ENCODE data around the gene ACVR1B.
A peak's percentile ranks its signal among the peaks of the same experiment; 100 is the strongest.
"Not testable (repeated sequence)": the region's sequence is repeated elsewhere in the genome, so short reads cannot be mapped to it uniquely, and the experiment has no call there.

ACVR1B gene

DNA sequence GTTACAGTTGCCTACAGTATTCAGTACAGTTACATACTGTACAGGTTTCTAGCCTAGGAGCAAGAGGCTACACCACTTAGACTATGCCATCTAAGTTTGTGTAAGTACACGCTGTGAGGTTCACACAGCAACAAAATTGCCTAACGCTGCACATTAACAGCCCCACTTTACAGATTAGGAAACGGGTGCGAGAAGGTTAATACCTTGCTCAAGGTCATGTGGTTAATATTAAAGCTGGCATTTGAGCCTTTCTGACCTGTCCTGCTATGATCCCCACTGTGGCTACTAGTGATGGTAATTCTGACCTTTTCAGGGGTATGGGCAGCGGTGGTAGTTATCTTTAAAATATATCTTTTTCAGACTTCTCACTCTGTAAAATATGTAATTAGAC, 20.9 kb downstream of the ACVR1B start:
- DNase-seq = no peak

DNA sequence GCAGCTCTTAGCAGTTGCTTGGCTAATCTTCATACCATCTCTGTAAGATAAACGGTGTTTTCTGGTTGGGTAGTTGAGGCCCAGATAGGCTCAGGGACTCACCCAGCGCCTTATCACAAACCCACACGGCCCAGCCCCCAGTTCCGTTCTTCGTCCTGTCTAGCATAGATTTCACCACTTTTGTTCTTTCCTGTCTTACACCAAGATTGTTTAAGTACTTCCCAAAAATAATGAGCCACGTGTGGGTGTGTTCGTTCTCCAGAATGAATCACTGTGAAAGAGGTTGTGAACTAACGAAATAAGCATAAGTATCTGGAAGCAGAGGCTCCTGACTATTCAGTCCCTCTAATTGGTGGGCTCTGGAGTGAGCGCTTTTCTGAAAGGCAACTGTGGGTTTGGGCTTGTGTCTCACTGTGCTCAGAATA, 21.4 kb downstream of the ACVR1B start:
- DNase-seq = no peak

DNA sequence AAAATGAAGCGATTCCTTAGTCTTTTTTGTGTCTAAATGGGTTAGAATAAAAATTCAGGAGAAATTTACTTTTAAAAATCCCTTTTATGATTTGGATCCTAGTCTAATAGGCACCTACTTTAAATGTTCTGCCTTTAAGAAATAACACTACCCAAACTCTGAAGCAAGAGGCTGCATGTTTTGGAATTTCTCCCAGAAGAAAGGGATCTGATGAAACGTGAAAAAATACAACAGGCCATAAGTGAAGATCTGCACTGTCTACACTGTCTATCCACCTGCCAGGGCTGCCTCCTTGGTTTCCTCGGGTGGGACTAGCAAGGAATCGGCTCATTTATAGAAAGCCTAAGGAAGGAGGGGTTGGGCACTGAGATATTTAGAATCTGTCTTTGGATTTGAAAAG, 22.1 kb downstream of the ACVR1B start:
- no peak for DNase-seq

DNA sequence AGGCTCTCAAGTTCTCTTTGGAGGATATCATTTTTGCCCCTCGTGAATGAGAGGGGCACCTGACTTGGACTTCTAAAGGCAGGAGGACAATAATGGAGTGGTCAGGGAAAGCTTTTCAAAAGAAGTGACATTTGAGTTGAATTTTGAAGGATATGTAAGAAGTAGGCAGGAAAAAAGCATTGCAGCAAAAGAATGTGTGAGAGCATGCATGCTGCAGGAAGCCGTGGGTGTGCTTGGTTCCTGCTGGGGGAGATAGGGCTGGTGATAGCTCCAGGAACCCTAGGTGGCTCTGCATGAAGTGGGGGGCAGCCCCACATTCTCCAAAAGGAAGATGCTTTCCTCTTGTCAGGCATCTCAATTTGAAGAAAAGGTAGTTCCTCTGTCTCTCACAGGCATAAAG, 23.1 kb downstream of the ACVR1B start:
- no peak for DNase-seq

DNA sequence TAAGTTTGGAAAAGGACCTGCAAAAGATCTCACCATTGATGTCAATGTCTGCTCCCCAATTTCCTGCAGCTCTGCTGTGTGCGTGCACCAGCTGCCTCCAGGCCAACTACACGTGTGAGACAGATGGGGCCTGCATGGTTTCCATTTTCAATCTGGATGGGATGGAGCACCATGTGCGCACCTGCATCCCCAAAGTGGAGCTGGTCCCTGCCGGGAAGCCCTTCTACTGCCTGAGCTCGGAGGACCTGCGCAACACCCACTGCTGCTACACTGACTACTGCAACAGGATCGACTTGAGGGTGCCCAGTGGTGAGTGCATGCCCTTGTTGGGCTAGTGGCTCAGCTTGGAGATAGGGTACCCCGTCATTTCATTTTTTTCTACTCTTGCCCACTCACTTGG, 23.7 kb downstream of the ACVR1B start:
- no peak for DNase-seq

DNA sequence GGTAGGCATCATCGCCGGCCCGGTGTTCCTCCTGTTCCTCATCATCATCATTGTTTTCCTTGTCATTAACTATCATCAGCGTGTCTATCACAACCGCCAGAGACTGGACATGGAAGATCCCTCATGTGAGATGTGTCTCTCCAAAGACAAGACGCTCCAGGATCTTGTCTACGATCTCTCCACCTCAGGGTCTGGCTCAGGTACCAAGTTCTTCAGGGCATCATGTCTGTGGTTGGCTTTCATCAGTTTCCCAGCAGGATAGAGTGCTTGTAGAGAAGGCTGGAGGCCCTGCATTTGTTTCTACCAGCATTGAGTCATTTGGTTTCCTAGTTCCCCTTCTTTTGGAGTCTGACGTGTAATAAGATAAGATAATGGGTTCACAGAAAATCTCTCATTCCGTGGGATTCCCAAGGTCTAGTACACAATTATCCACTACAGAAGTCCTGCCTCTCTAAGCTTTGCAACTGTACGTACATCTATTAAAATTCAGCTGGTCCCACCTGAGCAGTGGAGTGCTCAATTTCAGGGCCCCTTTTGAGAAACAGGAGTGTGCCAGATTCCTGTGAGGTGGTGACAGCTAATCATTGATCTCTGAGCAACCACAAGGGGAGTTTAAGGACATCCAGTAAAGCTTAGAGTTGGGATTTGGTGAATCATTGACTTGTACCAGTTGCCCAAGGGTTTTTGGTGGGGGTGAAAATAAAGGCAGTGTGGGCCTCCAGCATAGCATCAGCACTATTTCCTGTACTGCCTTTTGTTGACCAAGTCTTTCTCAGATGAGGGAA, 25.1 kb downstream of the ACVR1B start:
- no peak for DNase-seq

DNA sequence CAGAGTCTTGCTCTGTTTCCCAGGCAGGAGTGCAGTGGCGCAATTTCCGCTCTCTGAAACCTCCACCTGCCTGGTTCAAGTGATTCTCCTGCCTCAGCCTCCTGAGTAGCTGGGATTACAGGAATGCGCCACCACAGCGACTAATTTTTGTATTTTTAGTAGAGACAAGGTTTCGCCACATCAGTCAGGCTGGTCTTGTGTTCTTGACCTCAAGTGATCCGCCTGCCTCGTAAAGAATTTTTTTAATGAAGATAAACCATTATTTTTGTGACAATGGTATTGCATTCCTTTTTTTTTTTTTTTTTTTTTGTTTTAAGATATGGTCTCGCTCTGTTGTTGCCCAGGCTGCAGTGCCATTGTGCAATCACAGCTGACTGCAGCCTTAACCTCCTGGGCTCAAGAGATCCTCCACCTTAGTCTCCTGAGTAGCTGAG, 25.8 kb downstream of the ACVR1B start:
- no peak for DNase-seq

DNA sequence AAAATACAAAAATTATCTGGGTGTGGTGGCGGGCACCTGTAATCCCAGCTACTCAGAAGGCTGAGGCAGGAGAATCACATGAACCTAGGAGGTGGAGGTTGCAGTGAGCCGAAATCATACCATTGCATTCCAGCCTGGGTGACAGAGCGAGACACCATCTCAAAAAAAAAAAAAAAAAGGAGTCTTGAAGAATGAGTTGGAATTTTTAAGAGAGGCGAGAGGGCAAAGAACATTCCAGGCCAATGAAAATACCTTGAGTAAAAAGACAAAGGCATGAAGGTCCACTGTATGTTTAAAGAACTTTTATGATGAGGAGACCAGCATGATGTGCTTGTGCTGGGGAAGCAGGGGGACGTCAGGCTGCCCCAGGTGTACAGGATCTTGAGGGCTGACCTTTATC, 27.8 kb downstream of the ACVR1B start:
- not testable (repeated sequence) for DNase-seq

DNA sequence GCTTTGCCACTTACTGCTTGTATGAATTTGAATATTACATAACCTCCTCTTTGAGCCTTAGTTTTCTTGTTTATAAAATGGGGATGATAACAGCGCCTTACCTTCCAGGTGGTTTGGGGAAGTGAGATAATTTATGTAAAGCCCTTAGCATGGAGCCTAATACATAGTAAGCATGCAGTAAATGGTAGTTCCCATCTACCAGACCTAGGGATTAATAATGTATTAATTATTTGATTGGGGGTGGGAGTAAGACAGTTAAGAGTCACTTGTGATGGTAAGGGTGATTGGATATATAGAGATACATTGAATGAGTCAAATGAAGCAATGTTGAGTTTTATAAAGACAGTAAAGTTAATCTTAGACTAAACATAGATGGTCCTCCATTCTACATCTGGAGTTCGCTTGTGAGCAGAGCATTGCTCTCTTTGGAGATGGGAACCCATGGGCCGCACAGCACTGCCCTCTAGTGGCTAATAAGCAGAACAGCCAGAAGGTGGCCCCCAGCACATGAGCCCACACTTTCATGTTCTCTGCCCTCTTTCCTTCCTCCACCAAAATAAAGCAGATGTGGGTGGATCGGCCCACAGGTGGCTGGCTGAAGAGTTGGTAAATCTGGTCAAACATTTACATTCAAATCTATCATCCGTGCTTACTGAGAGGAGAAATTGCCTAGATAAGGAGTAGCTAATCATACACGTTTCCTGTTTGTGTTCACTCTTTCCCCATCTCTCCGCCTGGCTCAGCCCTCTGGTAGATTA, 28.7 kb downstream of the ACVR1B start:
- DNase-seq = peak; percentile 22 to 45

DNA sequence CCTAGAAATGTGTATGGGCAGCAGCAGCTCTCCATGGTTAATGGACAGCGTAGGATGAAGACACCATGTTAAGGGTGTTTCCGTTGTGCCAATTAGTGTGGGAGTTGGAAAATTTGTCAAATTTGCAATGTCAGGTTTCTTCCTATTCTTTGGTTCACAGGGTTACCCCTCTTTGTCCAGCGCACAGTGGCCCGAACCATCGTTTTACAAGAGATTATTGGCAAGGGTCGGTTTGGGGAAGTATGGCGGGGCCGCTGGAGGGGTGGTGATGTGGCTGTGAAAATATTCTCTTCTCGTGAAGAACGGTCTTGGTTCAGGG, 29.3 kb downstream of the ACVR1B start:
- DNase-seq = no peak

DNA sequence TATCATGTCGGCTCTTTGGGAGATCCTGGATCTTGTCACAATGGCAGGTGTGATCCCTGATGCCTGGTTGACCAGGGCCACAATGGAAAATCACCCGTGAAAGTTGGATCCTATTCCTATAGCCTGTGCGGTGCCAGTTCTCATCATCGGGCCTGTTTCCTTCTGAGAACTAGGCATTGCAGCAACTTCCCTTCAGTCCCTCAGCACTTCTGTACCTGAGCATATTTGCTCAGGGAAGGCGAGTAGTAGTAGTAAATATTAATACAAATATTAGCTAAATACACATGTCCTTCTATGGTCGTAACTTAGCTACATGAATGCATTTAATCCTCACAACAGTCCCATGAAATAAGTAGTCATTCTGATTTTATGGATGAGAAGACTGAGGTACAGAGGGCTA, 33.2 kb downstream of the ACVR1B start:
- no peak for DNase-seq

DNA sequence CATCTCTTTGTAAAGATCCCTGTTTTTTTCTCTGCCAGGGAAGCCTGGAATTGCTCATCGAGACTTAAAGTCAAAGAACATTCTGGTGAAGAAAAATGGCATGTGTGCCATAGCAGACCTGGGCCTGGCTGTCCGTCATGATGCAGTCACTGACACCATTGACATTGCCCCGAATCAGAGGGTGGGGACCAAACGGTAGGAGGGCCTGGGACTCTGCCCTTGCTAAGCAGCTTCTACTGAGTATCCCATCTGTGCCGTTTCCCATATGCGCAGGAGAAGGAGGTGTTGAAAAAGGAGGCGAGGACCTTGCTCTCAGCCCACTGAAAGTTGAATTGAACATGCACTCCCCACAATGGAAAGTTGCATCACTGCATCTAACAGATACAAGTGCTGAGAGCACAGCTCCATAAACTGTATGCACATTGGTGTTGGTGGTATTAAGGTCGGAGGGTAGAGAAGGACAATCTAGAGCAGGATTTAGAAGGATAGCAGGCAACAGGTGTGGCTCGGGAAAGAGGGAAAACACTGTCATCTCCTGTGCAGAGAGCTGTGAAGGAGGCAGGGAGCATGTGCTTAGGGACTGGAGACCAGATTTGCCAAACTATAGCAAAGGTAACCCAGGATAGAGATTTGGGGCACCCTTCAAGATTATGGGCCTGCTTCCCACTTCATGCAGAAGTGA, 33.8 kb downstream of the ACVR1B start:
- no peak for DNase-seq

DNA sequence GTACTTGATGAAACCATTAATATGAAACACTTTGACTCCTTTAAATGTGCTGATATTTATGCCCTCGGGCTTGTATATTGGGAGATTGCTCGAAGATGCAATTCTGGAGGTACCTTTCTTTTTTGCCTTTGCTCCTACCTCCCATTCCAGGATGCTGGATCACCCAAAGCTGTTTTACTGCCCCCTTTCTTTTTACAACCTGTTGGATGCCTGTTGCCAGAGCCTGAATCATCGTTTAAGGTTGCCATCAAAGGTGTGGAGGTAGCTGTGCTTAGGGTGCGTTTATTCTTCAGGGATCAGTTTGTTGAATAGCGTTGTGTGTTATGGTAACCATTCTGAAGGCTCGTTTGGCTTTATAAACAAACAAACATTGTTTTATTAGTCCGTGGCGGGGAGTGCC, 35.3 kb downstream of the ACVR1B start:
- DNase-seq = no peak

DNA sequence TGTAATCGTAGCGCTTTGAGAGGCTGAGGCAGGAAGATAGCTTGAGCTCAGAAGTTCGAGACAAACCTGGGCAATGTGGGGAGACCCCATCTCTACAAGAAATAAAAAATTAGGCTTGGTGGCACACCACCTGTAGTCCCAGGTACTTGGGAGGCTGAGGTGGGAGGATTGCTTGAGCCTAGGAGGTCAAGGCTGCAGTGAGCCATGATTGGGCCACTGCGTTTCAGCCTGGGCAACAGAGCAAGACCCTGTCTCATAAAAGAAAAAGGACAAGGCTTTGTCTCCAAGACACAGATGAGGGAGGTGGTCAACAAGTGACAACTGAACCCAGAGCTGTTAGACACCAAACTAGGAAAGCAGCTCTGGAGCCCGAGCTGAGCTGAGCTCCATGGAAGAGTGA, 40.7 kb downstream of the ACVR1B start:
- no peak for DNase-seq

DNA sequence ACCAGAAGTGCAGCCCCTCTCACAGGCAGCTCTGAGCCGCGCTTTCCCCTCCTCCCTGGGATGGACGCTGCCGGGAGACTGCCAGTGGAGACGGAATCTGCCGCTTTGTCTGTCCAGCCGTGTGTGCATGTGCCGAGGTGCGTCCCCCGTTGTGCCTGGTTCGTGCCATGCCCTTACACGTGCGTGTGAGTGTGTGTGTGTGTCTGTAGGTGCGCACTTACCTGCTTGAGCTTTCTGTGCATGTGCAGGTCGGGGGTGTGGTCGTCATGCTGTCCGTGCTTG, 43.0 kb downstream of the ACVR1B start:
- no peak for DNase-seq

DNA sequence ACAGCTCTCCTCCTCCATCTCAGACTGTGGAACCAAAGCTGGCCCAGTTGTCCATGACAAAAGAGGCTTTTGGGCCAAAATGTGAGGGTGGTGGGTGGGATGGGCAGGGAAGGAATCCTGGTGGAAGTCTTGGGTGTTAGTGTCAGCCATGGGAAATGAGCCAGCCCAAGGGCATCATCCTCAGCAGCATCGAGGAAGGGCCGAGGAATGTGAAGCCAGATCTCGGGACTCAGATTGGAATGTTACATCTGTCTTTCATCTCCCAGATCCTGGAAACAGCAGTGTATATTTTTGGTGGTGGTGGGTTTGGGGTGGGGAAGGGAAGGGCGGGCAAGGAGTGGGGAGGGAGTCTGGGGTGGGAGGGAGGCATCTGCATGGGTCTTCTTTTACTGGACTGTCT, 43.5 kb downstream of the ACVR1B start:
- DNase-seq = no peak

DNA sequence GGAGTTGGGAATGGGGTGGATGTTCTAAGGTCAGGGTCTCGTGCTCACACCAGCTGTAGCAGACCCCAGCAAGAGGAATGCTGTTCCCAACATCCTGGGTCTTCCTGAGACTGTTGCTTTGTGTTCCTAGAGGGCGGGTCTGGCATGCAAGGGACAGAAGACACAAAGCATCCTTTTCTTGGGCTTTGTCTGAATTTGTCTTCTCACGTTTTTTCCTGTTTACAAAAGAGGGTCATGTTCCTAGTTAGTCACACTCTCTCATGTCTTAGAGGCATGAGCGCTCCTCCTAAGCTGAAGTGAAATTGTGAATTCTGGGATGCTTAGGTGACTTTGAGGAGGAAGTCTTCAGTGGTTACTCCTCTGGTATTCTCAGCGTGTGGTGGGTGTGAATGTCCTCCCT, 45.6 kb downstream of the ACVR1B start:
- DNase-seq = no peak

DNA sequence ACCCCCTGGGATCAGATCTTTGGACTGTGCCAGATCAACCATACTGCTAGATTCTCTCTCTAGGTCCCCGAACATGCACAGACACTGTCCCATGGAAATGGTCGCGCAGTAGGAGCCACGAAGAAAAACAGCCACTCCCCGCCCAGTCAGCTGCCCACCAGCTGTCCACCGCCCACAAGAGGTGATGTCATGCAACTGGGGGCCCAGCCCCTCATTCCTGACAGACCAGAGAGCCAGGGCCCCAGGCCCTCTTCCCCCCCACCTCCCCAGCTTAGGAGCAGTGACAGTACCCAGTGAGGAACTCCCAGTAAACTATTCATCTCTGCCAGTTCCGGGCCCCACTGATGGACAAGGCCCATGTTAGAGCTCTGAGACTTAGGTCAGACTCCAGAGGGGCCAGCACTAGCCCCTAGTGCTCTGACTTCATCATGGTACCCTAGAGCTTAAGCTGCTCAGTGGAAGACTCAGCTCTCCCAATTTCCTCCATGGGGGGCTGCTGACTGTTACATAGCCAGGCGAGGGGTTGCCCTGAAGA, 51.6 kb downstream of the ACVR1B start:
- no peak for DNase-seq

DNA sequence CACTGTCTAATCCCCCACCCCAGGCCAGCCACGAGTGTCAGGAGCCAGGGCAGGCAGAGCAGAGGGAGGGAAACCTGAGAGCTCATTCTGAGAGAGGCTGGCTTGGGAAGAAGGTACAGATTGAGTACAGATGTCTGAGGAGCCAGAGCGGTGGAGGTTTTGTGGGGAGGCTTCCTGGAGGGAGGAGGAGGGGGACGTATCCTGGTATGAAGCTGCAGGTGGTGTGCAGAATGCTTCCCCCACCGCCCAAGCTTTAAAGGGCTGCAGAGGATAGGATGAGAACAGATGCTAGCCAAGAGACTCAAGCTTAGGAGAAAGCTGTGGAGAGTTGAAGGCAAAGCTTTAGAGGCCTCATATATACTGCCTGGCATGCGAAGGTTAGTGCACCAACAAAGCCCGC, 52.1 kb downstream of the ACVR1B start:
- no peak for DNase-seq

DNA sequence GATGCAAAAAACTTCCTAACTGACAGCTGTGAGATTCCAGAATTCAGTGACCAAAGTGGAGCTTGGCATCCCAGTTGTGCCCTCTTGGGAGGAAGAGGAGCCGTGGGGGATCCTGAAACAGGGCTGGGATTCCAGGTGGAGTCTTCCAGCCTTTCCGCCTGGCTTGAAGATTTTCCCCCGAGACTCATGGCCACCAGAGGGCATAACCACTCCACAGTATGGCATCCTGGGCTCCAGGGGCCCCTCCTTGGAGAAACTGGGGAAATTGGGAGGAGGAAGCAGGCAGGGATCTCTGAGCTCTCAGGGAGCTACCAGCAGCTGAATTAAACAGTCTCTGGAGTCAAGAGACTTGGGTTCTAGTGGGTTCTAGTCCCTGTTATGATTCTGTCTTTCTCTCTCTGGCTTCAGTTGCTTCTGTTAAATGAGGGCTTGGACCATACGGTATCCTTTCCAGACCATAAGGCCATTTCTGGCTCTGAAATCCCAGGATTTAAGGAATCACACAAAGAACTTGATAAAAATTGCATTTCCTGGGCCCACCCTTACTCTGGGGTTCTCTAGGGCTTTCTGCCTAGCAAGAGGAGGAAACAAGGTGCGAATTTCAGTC, 52.6 kb downstream of the ACVR1B start:
- DNase-seq = peak; percentile 70

DNA sequence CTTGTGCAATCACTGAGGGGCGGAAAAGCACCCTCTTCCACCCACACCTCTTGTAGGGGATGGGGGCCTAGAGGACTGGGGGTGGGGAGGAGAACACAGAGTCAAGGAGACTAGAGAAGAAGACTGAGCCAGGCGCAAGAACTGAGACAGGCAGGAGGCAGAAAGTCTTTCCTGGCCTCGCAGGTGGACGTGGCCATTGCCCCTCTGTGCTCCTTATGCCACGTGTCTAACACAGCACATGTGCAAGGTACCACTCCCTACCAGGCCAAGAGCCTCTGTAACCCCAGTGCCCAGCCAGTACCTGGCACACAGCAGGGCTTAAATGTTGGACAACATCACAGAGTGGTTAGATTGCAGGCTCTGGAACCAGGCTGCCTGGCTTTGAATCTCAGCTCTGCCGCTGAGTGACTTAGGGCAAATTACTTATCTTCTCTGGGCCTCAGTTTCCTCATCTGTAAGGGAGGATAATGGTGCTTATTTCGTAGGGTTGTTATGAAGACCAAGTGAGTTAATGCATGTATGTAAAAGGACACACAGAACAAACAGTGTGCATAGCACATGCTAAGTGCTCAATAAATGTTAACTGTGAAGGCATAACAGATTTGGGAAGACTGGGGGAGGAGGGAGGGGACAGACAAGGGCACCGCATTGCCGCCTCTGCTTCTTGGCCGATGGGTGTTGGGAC, 53.9 kb downstream of the ACVR1B start:
- DNase-seq = no peak

DNA sequence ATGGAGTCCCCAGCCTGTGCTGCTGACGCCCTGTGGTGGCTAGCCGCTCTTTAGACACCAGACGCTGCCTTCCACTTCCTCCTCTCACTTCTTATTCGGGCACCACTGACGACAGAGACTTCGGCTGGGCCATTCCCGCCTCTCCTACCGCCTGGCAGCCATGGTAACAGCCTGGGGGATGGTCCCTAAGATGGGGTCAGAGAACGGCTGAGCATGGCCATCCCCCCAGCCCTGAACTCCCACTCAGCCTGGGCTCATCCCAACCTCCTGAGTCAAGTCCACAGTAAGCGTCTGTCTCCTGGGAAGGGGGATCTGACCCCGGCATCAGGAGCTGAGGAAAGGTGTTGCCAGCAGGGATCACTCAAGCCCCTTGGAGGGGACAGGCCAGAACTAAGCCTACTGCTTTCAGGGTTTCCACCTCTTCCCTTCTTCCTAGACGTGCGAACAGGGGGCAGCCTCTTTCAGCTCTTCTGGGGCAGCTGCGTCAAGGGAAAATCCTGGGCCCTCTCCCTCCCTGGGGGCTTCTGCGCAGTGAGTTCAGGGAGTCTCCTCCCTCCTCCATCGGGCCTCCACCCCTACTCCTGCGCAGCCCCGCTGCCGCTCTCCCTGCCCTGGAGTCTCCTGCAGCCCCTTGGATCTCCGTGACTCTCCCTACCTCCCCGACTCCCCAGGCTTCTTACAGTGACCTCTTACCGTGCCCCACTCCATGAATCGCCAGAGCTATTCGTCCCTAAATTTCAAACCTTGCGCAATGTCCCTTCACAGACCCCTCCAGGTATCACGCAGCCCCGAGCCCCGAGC, 54.6 kb downstream of the ACVR1B start:
- no peak for DNase-seq

All from SHP77 (cell line).